Endothelial cell of umbilical vein (primary cell): ENCODE measurements around the gene C11orf21. TPM values are rescaled to one million over a fixed set of nuclear protein-coding genes. Genes with fewer than 3 reads are reported as not detected.

Experiments
- BruUV-seq: library from RNA; stranded (reverse); fragments of 400-500 nt; replicated peaks from 2 replicates; lab custom pipeline; 2021; lab: Mats Ljungman, UMichigan
- CTCF ChIA-PET: fragments of 300-600, 350-600 bp; sonication (Branson Sonifier 250); formaldehyde crosslinking; loops from one replicate; lab custom pipeline; 2021; ENCODE audit warnings: antibody characterized with exemption, inconsistent platforms; lab: Charles Lee
- POLR2A ChIA-PET: fragments of 300-600, 350-600 bp; sonication (Branson Sonifier 250); formaldehyde crosslinking; loops from one replicate; lab custom pipeline; 2021; ENCODE audit warnings: antibody characterized with exemption, inconsistent platforms; lab: Charles Lee
- DNase-seq: peaks from one replicate; pipeline ENCODE4 v3.0.0-alpha.2; 2011; ENCODE audit warnings: low read depth, low spot score
- FAIRE-seq: peaks from 2 replicates; lab custom pipeline; 2011; peaks lifted over from hg19 to GRCh38; lab: Jason Lieb, UNC
- H2AFZ ChIP-seq: 2 replicates; pipeline ENCODE4 v1.6.0; 2012; ENCODE audit warnings: low read depth, low read length, control low read depth, inconsistent platforms
- H3K27ac ChIP-seq: 2 replicates; pipeline ENCODE4 v1.5.1; 2011; ENCODE audit warnings: low read depth, mild to moderate bottlenecking, control low read depth, low read length, moderate library complexity; ENCODE audit not compliant: insufficient read depth
- H3K27me3 ChIP-seq, 2 experiments: 2 replicates each; pipeline versions ENCODE4 v1.6.0 to v1.6.1; 2011; ENCODE audit warnings: low read length in 2 of 2, mixed read lengths in 1 of 2; ENCODE audit not compliant: control insufficient read depth in 2 of 2, insufficient read depth in 2 of 2
- H3K36me3 ChIP-seq, 2 experiments: 2 replicates in 1 of 2; 3 replicates in 1 of 2; pipeline ENCODE4 v1.5.1; 2011; ENCODE audit warnings: low read length in 2 of 2, mild to moderate bottlenecking in 1 of 2, moderate library complexity in 1 of 2; ENCODE audit not compliant: control insufficient read depth in 2 of 2, insufficient read depth in 2 of 2; ENCODE audit errors: extremely low read depth in 1 of 2
- H3K4me1 ChIP-seq: 3 replicates; pipeline ENCODE4 v1.5.1; 2011; ENCODE audit warnings: mild to moderate bottlenecking, low read length; ENCODE audit not compliant: control insufficient read depth, insufficient read depth; ENCODE audit errors: extremely low read depth
- H3K4me2 ChIP-seq: 2 replicates; pipeline ENCODE4 v1.6.1; 2011; ENCODE audit warnings: low read length, control low read depth, mixed read lengths; ENCODE audit not compliant: insufficient read depth
- H3K4me3 ChIP-seq, 3 experiments: fragments of 200-600 bp in 1 of 3; sonication (generic), shearing (Covaris generic) in 1 of 3; replicated peaks in 1 of 3; 2 replicates each; pipeline ENCODE4 v1.5.1; 2011 to 2016; ENCODE audit warnings: control low read depth in 3 of 3, low read length in 3 of 3, mild to moderate bottlenecking in 2 of 3, inconsistent platforms in 1 of 3, low read depth in 1 of 3, moderate library complexity in 1 of 3; ENCODE audit not compliant: insufficient read depth in 1 of 3
- H3K79me2 ChIP-seq: 2 replicates; pipeline ENCODE4 v1.6.0; 2012; ENCODE audit warnings: low read length, inconsistent platforms; ENCODE audit not compliant: control insufficient read depth, insufficient read depth
- H3K9ac ChIP-seq: replicated peaks from 2 replicates; pipeline ENCODE3; 2011; ENCODE audit warnings: low read length, control low read depth; ENCODE audit not compliant: insufficient read depth; ENCODE audit errors: extremely low read depth
- H3K9me1 ChIP-seq: replicated peaks from 3 replicates; pipeline ENCODE4 v1.6.0; 2011; ENCODE audit warnings: mild to moderate bottlenecking, low read length; ENCODE audit not compliant: control insufficient read depth, insufficient read depth; ENCODE audit errors: extremely low read depth
- H3K9me3 ChIP-seq: replicated peaks from 2 replicates; pipeline ENCODE4 v1.5.1; 2012; ENCODE audit warnings: low read length, inconsistent platforms; ENCODE audit not compliant: control insufficient read depth, insufficient read depth
- H4K20me1 ChIP-seq: replicated peaks from 2 replicates; pipeline ENCODE3; 2011; ENCODE audit warnings: mild to moderate bottlenecking, low read length; ENCODE audit not compliant: control insufficient read depth, insufficient read depth; ENCODE audit errors: extremely low read depth
- CTCF ChIP-seq, 2 donors: IDR thresholded peaks; 1 replicate in 1 of 2; 2 replicates in 1 of 2; pipeline ENCODE4 v1.5.1; 2011; ENCODE audit warnings: low read length in 2 of 2, mild to moderate bottlenecking in 2 of 2, moderate library complexity in 2 of 2, control low read depth in 1 of 2, inconsistent platforms in 1 of 2, low read depth in 1 of 2; ENCODE audit not compliant: insufficient read depth in 1 of 2; ENCODE audit errors: extremely low read depth in 1 of 2
- EZH2 ChIP-seq: IDR thresholded peaks from 2 replicates; pipeline ENCODE4 v1.6.1; 2012; ENCODE audit warnings: borderline replicate concordance, low read depth, mild to moderate bottlenecking, moderate library complexity, low read length, inconsistent platforms; ENCODE audit not compliant: severe bottlenecking
- FOS ChIP-seq: IDR thresholded peaks from 2 replicates; pipeline ENCODE4 v1.6.1; 2011; ENCODE audit warnings: mild to moderate bottlenecking, low read length, moderate library complexity, borderline replicate concordance; ENCODE audit not compliant: insufficient read depth
- GATA2 ChIP-seq: IDR thresholded peaks from 2 replicates; pipeline ENCODE4 v1.7.0; 2011; ENCODE audit warnings: low read depth, mild to moderate bottlenecking, moderate library complexity, mixed read lengths, low read length; ENCODE audit not compliant: insufficient read length, insufficient read depth
- JUN ChIP-seq: IDR thresholded peaks from 2 replicates; pipeline ENCODE4 v1.6.1; 2011; ENCODE audit warnings: borderline replicate concordance, low read depth; ENCODE audit not compliant: insufficient read length, insufficient read depth
- MYC ChIP-seq: IDR thresholded peaks from one replicate; pipeline ENCODE4 v1.6.1; 2011; ENCODE audit warnings: mild to moderate bottlenecking, low read depth, low read length
- POLR2A ChIP-seq: IDR thresholded peaks from 2 replicates; pipeline ENCODE4 v1.6.1; 2012; ENCODE audit warnings: low read depth, mild to moderate bottlenecking, control low read depth, low read length
- POLR2AphosphoS5 ChIP-seq: IDR thresholded peaks from 2 replicates; pipeline ENCODE4 v1.6.1; 2012; ENCODE audit warnings: low read depth, mild to moderate bottlenecking, control low read depth, low read length, moderate library complexity; ENCODE audit not compliant: insufficient read depth
- dilution Hi-C: fragments of 300-500 bp; cut with MboI; formaldehyde crosslinking; loops from one replicate; pipeline ENCODE4 v1.15.0; 2019; ENCODE audit warnings: low sequenced_read_pairs; ENCODE audit not compliant: extremely low pct_ligation_motif_present
- intact Hi-C: fragments of 100-400 bp; cut with micrococcal nuclease; formaldehyde crosslinking; loops from one replicate; pipeline ENCODE4 v1.10.0; 2022
- polyA plus RNA-seq, 4 experiments: library from polyadenylated mRNA; depleted of rRNA in 3 of 4; stranded (reverse) in 3 of 4; unstranded in 1 of 4; fragments of >200 nt; gene quantifications; 2 replicates each; pipeline versions ENCODE4 v1.2.1 to v1.2.3, GENCODE V29; 2011 to 2012; ENCODE audit warnings: missing spikeins in 1 of 4
- total RNA-seq: library from RNA; stranded (reverse); gene quantifications from 2 replicates; pipeline ENCODE4 v1.2.3, GENCODE V29; 2021

Gene C11orf21
- total and polyA plus RNA-seq, 2 donors (not counting 3 experiments of a cell fraction or from before 2014, with no cell fraction given), result not detected

GRCh38 chr11:2299773-2300172, 1.9 kb downstream of the C11orf21 start:
- dilution Hi-C loops, result no loop called here
- no peak overlapping the region for H3K9ac ChIP-seq
- intact Hi-C loops, result loop anchor here (10.0 kb wide), 1 partner anchor 585 kb away; the partner anchor contains the start of gene CDKN1C
- H3K36me3 ChIP-seq, result no peaks in the 10 kb centered on the region
- no peaks in the 10 kb centered on the region for H3K4me1 ChIP-seq
- no peaks in the 10 kb centered on the region for H3K27me3 ChIP-seq
- DNase-seq (no peak), FAIRE-seq (no peak)
- no peak overlapping the region for H3K27ac ChIP-seq
- no peak for TF ChIP-seq CTCF (IDR thresholded peaks at IDR 0.05; ENCODE audit: extremely low read depth in 1 of 2, insufficient read depth in 1 of 2, low read depth in 1 of 2, low read length in 2 of 2)
- no peak for TF ChIP-seq MYC
- TF ChIP-seq POLR2AphosphoS5, result no peak
- no peak for TF ChIP-seq JUN
- no peak for TF ChIP-seq POLR2A
- no peak for TF ChIP-seq GATA2
- no peak for TF ChIP-seq FOS
- TF ChIP-seq EZH2, result no peak
- H3K79me2 ChIP-seq, result no peaks in the 10 kb centered on the region
- CTCF ChIA-PET, result interaction anchor here (1.0 to 2.3 kb wide), 4 partner anchors 11 to 121 kb away, joined by 4 to 10 read pairs (median 5); no protein-coding TSS in a partner anchor
- H3K9me1 ChIP-seq, result no peaks in the 10 kb centered on the region
- POLR2A ChIA-PET, result no interaction called here
- no peak overlapping the region for H3K4me3 ChIP-seq
- H3K4me2 ChIP-seq, result no peak overlapping the region
- H2AFZ ChIP-seq, result no peak overlapping the region
- H4K20me1 ChIP-seq, result no peaks in the 10 kb centered on the region
- H3K9me3 ChIP-seq, result no peaks in the 10 kb centered on the region
- BruUV-seq, result no TSS peak
